Thymus (tissue), 11 donors: ENCODE measurements around the gene CDCP1. TPM values are rescaled to one million over a fixed set of nuclear protein-coding genes. Genes with fewer than 3 reads are reported as not detected.

Source experiments
- DNase-seq, 9 donors: peaks; one replicate each; pipeline ENCODE4 v3.0.0-alpha.2; 2013; ENCODE audit warnings: low spot score in 9 of 9, low read depth in 6 of 9, missing footprints in 1 of 9
- H3K27ac ChIP-seq, 2 donors: one replicate each; pipeline ENCODE4 v1.5.1; 2013; ENCODE audit warnings: control low read depth in 1 of 2, low read depth in 1 of 2, low read length in 1 of 2, mild to moderate bottlenecking in 1 of 2, moderate library complexity in 1 of 2
- H3K27me3 ChIP-seq, 2 donors: one replicate each; pipeline ENCODE4 v1.5.1; 2013; ENCODE audit warnings: low read length in 1 of 2; ENCODE audit not compliant: control insufficient read depth in 2 of 2, insufficient read depth in 1 of 2
- H3K36me3 ChIP-seq, 2 donors: one replicate each; pipeline ENCODE4 v1.5.1; 2013; ENCODE audit warnings: low read length in 1 of 2, mild to moderate bottlenecking in 1 of 2, moderate library complexity in 1 of 2; ENCODE audit not compliant: control insufficient read depth in 2 of 2, insufficient read depth in 2 of 2
- H3K4me1 ChIP-seq, 2 donors: one replicate each; pipeline ENCODE4 v1.5.1; 2013; ENCODE audit warnings: low read length in 2 of 2; ENCODE audit not compliant: control insufficient read depth in 2 of 2, insufficient read depth in 2 of 2
- H3K4me3 ChIP-seq, 2 donors: one replicate each; pipeline ENCODE4 v1.5.1; 2013; ENCODE audit warnings: low read length in 2 of 2, control low read depth in 1 of 2, mild to moderate bottlenecking in 1 of 2
- H3K9me3 ChIP-seq, 2 donors: one replicate each; pipeline ENCODE4 v1.5.1; 2013; ENCODE audit warnings: low read length in 1 of 2, mild to moderate bottlenecking in 1 of 2; ENCODE audit not compliant: control insufficient read depth in 2 of 2, insufficient read depth in 1 of 2
- WGBS: extraction: QIAGEN DNeasy Blood & Tissue Kit; methylation state at CpG from one replicate; pipeline ENCODE4 v1.1.7; 2013; 5-methylcytosine and 5-hydroxymethylcytosine counted together
- polyA plus RNA-seq: library from polyadenylated mRNA; stranded (reverse); fragments of 200-250 nt; gene quantifications from one replicate; pipeline ENCODE4 v1.2.3, GENCODE V29; 2013
- total RNA-seq: library from RNA; stranded (reverse); fragments of 120-200 nt; gene quantifications from one replicate; pipeline ENCODE4 v1.2.4, GENCODE V29; 2013
- donor health status: healthy.

The CDCP1 gene
- total and polyA plus RNA-seq, 2 donors: 0.52 to 2.3 TPM

DNA sequence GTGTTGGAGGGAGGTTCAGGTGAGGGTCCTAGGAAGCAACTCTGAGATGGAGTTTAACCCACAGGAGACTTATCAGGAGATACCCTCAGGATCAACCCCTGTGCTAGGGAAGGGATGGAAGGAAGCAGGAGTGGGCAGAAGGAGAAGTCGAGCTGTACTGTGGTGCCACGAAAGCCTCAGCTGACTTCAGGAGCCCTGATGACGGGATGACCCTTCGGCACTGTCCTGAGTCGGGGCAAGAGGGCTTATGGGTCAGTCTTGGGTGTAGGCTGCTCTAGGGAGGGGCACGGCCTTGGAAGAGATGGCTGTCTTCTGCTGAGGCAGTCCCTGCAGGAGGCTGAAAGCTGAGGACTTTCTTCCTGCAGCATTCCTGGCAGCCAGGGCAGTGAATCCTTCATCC is 112.4 kb downstream of the CDCP1 start:
- Histone ChIP-seq H3K4me3 (no peak overlapping the region), H3K27me3 (peaks cover 4 to 26% of the 10 kb centered on the region in 2 donors), H3K4me1 (peaks cover 10 to 27% of the 10 kb centered on the region in 2 donors), H3K9me3 (peaks cover 0 to 3% of the 10 kb centered on the region in 2 donors), H3K27ac (no peak overlapping the region), H3K36me3 (no peaks in the 10 kb centered on the region)
- WGBS: 97% methylated on average over 6 of the region's 6 CpGs
- no peak for DNase-seq

Other genes starting within 250 kb of the CDCP1 start
- gene ZDHHC3, start 170.2 kb downstream of the CDCP1 start, total RNA-seq: 33.1 TPM
- gene ZDHHC3, start 170.2 kb downstream of the CDCP1 start, polyA plus RNA-seq: 24.3 TPM
- 42.6 TPM for gene EXOSC7, start 170.1 kb downstream of the CDCP1 start, total RNA-seq
- gene EXOSC7, start 170.1 kb downstream of the CDCP1 start, polyA plus RNA-seq: 39.2 TPM
- gene CLEC3B, start 120.1 kb downstream of the CDCP1 start, total RNA-seq: 25.5 TPM
- 35.9 TPM for gene CLEC3B, start 120.1 kb downstream of the CDCP1 start, polyA plus RNA-seq
- 0.66 TPM for gene TMEM158, start 79.9 kb upstream of the CDCP1 start, total RNA-seq
- 1.9 TPM for gene TMEM158, start 79.9 kb upstream of the CDCP1 start, polyA plus RNA-seq
- gene LARS2, start 242.2 kb upstream of the CDCP1 start, total RNA-seq: 16.2 TPM
- 4.2 TPM for gene LARS2, start 242.2 kb upstream of the CDCP1 start, polyA plus RNA-seq